Inflammatory macrophage (primary cell): Measurements from ENCODE around the gene RHOBTB1.
"Not testable (repeated sequence)": the region's sequence is repeated elsewhere in the genome, so short reads cannot be mapped to it uniquely, and the experiment has no call there.

Source experiments
- DNase-seq, 2 donors: peaks; one replicate each; pipeline ENCODE4 v3.0.0-alpha.2; 2020 to 2022

Gene RHOBTB1

DNA sequence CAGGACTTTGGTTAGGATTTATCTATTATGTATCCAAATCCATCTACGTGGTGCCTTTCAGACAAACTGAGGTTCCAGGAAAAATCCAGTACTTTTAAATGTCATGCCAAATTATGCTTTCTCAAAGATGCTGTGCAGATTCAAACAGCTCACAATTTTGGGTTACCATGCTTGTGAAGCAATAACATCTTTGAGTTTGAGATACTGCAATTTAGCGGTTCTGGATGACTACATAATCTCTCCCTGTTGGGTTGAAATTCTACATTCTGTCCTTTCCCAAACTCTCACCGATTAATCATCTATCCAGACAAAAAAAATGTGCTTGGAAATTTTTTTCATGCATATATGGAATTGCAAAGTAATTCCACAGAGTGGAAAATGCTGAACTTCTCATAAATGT lies 3.5 kb downstream of the RHOBTB1 start:
- DNase-seq: no peak

DNA sequence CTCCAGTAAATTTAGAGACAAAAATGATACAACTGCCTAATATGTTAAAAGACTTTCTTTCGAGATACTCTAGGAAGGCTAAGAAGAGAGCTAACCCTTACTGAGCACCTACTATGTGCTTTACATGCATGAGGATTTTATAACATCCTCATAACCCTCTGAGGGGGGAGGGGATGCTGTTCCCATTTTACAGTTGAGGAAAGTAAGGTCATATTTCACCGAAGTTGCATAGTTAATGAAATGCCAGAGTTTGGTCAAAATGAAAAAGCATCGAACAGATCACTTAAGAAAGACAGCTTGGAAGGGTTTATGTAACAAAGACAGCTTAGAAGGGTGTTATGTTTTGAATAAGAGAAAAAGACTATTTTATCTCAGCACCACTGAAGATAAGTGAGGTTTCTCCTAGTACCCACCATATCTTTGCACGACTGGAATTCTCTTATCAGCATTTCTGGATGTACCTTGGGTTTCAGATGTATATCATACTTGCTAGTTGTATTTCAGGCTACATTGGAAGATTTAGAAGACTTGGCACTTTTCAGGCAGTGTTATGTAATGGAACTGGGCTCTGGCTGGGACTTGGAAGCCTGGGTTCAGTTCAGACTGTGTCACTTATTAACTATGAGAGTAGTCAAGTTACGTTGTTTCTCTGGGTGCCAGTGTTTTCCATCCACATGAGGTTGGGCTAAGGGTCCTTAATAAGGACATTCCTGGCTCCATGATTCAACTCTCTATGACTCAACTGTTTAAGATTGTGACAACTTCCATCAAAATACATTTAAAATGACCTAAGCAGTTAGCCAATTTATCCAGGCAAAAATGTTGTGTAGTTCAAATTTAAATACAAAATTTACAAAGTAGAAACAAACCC lies 6.0 kb downstream of the RHOBTB1 start:
- no peak for DNase-seq

DNA sequence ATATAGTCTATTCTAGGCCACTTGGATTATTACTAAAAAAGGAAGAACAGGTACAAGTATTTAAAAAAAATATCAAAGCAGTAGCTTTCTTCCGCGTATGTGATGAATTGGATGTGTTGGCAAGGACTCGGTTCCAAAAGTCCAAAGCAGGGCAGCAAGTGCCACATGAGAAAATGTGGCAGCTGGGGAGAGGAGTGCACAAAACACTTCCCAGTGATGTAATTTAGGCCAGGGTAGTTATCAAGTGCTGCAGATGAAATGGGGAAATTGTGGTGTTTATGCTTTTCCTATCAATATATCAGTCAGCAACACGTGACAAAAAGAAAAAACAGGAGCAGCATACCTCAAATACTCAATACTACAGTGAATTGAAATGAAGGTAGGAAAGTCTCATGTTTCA lies 7.0 kb downstream of the RHOBTB1 start:
- DNase-seq: no peak

DNA sequence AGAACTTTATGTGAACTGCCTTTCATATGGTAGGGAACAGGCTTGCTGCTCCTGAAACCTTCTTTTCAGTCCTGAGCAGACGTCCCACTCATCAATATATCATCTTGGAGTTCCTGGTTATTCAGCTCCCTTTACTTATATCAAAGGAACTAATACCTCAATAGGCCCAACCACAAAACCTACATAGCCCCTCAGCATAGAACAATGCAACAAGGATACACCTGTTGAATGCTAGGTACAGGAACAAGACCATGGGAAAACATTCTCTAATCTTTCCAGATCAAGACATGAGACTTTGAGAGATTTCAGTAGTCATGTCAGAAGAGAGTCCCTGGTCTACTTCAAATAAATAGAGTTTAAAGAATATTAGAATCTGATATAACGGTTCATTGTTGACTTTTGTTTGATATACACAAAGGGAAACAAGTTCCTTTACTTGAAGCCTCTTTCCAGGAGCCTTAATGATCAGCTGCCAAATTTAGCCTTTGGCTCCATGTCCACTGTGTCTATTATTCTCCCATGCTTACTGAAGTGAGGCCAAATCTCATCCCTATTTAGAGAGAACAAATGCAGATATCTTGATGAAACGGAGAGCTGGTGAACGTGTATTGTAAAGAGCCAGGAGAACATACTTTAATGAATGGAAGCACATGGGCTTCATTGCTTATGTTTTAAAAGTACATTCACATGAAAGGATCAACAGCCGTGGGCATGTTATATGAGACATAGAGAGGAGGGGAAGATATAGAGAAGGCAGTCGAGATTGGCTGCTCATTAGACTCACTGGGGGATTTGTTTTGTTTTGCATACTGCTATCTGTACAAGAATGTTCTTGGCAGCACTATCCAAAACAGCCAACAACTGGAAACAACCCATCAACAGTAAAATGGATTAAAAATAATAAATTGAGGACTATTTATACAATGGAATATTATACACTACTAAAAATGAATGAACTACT lies 9.5 kb downstream of the RHOBTB1 start:
- DNase-seq: no peak

DNA sequence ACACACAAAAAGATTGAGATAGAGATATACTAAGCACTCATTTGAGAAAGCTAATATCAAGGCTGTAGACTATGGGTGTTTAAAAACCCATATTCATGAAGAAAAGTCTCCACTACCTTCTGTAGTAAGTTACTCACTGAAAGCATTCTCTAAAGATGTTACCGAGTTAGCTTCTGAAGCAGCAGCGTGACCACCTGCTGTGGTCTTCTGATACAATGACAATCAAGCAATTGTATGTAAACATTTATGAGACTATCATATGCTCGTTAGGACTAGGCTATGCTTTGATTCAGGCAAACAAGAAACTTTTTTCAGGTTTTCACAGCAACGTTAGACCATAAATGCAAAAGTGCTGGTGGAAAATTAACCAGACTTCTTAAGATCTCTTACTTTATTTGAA lies 11.2 kb downstream of the RHOBTB1 start:
- no peak for DNase-seq

DNA sequence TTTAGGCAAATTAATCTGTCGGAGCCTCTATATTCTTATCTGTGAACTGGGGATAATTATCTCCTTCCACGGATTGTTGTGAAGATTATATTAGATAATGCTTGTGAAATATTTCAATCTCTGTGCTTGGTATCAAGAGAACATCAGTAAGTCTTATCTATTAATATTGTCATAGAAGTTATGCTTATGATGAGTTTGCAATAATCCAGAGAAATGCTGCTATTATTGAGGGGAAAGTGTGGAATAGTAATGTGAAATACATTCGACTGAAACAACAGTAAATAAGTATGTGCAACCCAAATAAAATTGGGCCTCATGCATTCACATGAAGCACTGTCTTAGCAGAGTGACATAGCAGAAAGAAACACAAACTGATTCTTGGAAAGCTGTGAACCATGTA lies 13.7 kb downstream of the RHOBTB1 start:
- no peak for DNase-seq

DNA sequence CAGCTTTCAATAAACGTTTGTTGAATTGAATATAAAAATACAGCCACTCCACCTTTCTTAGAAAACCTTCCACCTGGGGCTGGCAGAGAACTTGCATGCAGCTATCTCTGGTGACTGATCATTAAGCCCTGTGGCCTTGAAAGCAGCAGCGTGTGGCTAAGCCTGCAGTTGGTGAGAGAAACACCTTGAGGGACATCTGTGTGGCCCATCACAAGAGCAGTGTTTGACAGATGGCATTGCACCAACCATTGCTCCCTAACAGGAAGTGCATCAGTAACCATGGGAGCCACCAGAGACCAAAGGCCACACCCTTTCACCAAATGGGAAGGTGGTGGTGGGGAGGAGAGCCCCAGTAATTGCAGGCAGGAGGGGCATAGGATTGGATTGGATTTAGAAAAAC lies 22.4 kb downstream of the RHOBTB1 start:
- DNase-seq: peak in 1 of 2 donors; percentile 5

DNA sequence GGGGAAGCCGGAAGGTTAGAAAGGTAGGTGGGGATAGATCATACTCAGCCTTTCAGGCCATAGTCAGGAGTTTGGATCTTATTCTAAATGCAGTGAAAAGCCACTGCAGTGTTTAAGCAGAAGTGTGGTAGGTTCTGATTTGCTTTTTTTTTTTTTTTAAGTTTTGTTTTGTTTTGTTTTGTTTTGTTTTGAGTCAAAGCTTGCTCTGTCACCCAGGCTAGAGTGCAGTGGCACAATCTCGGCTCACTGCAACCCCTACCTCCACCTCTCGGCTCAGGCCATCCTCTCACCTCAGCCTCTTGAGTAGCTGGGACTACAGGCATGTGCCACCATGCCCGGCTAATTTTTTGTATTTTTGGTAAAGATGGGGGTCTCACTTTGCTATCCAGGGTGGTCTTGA lies 23.5 kb downstream of the RHOBTB1 start:
- DNase-seq: no peak

DNA sequence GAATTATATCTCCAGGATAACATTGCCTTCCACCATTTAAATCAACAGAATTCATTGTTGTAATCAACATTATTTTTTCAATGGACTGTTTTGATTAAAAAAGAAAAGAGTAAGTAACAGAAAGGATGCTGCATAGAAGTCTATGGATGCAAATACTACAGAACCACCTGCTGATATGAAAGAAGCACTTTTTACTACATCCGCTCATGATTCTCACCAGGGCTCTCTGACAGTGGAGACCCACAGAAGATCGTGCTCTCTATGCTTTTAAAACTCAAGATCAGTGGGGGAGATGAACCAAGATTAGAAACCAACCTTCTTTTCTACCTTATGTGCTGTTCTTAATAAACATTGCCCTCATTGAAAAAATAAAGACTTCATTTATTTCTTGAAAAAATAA lies 24.4 kb downstream of the RHOBTB1 start:
- no peak for DNase-seq

DNA sequence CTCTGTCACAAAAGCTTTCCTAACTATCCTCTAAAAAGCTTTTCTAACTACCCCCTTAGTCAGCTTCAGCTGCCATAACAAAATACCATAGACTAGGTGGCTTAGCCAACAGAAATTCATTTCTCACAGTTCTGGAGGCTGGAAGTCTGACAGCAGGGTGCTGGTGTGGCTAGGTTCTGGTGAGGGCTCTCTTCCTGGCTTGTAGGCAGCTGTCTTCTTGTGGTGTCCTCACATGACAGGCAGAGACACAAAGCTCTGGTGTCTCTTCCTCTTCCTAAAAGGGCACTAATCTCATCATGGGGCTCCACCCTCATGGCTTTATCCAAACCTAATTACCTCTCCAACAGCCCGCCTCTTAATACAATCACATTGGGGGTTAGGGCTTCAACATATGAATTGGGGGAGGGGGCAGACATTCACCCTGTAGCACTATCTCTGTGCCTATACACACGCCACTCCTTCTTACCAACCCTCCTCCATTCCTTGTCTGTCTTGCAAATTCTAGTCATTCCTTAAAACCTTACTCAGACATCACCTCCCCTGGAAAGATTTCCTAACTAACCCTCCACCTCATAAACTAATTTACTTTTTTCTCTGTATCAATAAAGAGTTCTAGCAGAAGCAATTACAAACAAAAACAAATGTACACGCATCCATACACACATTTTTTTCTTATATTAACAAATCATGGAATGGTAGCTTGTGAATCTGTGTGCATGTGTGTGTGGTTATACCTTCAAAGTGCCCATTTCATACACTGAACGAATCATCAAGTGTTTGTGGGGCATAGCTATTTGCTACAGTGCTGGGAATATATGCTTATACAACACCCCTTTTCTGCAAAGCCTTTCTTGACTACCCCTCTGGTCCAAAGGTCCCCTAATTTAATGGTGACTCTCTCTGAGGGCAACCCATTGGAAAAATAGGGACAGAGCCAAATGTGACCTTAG lies 26.4 kb downstream of the RHOBTB1 start:
- no peak for DNase-seq

DNA sequence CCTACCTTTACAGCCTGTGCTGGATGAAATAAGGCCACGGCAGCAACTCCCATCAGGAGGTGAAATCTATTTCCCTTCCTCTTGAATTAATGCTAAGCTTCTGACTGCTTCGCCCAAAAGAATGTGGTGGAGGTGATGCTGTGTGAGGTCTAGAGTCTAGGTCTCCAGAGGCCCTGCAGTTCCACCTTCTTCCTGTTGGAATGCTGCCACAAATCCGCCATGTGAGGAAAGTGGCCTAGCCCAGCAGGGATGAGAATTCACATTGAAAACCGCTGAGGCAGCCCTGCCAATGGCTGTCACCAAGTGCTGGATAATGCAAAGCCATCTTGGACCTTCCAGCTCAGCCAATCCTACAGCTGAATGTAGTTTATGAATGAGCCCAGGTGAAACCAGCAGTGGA lies 28.0 kb downstream of the RHOBTB1 start:
- DNase-seq: no peak

DNA sequence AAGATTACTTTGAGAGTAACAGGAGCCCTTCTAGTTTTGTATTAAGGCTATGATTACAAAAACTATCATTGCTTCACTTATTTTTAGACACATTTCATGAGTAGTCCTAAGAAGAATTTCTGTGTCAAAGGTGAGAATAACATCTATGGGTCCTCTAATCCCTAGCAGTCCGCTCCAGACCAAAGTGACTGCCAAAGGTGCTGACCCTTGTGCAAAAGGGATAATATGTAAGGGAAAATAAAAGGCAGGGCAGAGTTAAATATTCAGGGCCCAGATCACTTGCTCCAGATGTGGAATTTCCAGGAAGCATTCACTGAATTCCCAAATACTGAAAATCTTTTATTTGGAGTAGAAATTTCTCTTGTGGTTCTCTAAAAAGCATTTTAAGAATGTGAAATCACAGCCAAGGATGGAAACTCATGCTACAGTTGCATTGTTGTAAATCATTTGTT lies 29.3 kb downstream of the RHOBTB1 start:
- DNase-seq: no peak

DNA sequence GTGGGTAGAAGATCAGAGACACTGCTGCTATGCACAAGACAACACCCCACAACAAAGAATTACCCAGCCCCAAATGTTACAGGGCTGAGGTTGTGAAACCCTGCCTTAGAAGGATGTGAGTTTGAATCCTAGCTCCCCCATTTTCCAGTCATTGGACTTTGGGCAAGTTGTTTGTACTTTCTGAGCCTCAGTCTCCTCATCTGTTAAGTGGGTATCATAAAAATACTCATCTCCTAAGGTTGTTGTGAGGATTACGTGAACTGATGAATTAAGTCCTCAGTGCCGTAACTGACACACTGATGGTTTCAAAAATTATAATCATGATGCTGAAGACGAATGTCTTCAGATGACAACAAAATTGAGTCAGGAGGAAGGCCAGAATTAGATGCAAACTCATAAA lies 30.3 kb downstream of the RHOBTB1 start:
- DNase-seq: no peak

DNA sequence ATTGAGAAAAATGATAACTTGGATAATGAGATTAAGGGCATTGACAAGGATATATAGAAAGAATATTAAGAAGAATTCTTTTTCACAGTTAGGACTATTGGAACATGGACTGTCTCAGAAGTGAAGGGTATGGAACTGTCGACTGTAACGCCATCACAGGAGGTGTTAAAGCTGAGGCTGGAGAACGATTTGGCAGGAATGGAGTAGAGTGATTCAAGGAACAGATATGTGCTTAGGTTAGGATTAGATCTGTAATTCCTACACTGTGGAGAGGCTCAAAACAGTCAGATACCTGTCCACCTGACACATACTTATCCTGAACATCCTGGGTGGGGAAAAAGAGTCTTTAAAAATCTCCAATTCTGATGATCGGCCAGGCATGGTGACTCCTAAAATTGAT lies 30.9 kb downstream of the RHOBTB1 start:
- DNase-seq: no peak

DNA sequence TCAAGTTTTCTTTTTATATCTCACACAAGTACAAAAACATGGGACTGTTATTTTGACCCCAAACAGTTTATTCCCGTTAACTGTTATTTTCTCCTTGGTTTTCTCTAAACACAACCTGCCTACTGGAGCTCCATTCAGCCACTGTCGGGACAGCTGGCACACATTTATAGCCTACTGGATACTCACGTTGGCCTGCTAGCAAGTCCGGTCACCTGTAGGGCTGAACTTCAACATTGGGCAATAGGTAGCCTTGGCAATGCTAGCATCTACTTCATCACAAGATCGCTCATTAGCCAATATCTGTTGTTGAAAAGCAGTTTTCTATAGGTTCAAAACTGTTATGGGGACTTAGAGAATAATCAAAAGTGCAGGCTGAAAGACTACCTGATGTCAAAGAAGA lies 32.3 kb downstream of the RHOBTB1 start:
- DNase-seq: no peak

DNA sequence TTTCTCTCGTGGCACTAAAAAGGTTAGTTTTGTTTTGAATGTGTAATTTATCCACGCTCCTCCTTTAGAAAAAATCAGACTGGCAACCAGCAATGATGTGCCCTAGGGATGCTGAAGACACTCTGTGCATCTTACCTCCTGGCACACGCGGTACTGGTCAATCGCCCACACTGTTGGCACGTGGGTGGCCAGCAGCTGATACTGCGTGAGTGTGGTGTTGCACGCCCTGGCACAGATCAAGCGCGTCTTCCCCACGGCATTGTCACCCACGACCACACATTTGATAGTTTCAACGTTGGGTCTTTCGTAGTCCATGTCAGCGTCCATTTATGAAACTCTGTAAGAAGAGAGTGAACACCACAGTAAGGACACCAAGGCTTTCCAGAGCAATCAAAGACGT lies 32.8 kb downstream of the RHOBTB1 start:
- no peak for DNase-seq

DNA sequence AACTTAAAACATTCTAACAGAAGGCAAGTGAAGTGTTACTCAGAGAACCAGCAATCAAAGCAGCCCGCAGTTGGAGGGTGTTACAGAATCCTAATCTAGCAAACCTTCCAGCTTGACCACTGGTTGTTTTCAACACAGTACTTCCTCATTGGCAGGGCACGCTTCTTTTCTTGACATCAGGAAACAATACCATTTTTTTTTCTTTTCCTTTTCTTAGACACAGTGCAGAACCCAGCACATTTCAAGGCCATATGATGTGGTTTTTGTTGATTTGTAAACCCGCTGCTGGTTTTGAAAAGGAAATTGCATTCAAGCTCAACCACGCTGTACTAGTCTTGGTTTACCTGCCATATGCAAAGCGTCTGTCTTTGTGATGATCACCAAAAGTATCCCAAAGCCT lies 33.4 kb downstream of the RHOBTB1 start:
- DNase-seq: peak; percentile 61 to 64

DNA sequence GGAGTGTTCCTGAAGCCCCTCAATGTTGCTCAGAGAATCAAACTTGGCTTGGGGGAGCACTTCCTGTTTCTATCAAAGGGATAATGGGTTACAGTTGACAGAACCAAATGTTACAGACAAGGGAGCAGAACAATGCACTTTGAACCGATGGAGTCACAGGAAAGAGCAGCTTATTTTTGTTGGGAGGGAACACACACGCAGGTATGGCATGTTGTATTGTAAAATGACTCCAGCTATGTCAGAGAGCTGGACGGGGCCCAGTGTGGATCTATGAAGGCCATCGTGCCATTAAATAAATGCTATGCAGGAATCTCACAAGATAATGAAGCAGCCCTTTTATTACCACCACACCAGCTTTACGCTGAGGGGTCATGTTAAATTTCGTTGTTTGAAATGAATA lies 35.1 kb downstream of the RHOBTB1 start:
- DNase-seq: no peak

DNA sequence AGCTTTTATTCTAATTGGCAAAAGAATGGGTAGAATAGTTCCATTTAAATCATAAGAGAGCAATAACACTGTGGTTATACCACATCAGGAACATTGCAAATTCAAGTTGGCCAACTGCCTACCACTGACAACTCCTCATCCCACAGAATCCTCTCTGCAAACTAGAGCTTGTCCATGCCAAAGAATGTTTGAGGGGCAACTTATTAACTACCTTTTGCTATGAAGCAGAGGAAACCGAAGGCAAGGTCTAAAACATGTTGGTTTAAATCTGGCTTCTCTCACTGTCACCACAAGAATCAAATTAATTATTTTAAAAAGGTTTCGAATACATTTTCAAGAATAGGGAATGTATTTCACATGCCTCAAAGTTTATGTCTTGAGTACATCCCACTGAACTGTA lies 36.0 kb downstream of the RHOBTB1 start:
- DNase-seq: no peak

DNA sequence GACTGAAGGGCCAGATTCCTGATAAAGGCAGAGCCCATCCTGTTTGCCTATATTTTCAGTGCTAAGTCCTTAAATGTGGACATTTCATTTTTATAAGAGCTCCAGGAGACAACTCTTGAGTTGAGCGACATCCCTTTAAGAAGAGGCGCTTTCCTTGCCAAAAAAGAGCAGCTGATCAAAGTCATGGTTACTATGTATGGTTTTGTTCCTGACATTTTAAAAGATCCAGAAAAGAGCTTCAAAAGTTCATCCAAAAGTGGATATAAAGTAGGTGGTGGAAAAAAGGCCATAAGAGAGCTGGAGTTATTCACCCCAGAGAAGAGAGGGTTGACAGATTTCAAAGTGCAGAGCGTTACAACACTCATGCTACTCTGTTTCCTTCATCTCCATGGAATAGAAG lies 36.7 kb downstream of the RHOBTB1 start:
- DNase-seq: no peak

DNA sequence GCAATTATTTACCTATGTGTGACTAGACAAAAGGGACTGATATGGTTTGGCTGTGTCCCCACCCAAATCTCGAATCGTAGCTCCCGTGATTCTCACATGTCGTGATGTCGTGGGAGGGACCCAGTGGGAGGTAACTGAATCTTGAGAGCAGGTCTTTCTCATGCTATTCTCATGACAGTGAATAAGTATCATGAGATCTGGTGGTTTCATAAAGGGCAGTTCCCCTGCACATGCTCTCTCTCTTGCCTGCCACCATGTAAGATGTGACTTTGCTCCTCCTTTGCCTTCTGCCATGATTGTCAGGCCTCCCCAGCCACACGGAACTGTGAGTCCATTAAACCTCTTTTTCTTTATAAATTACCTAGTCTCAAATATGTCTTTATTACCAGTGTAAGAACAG lies 37.2 kb downstream of the RHOBTB1 start:
- not testable (repeated sequence) for DNase-seq

DNA sequence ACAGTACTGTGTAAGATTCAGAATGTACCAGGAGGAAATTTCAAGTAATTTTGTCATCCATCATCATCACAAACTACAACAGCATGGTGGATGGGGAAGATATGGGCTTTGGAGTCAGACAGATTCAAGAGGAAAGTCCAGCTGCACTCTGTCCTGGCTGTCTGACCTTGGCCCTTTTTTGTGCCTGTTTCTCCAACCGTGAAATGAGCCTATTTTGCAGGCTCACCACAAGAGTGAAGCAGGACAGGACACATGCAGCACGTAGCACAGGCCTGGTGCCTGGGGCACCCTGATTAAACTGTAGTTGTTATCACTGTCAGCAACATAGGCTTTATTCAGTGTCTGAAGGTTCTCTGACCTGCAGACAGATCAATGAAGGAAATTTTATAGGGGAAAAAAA lies 37.6 kb downstream of the RHOBTB1 start:
- no peak for DNase-seq

DNA sequence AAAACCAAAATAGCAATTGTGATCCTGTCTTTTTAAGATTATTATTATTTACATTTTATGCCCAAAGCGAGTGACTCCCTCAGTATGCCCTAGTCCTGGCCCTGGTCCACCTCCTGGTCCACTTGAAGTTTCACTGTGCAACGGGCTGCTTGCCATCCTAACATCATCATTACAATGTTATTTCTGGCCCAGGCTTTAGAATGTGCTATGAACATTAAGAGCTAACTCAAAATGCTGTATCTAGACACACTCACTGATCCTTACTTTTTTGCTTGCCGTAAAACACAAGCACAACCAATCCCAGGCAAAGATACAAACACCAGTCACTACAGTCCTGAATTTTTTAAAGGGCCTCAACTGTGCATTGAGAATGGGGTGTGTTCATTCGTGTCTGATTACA lies 38.4 kb downstream of the RHOBTB1 start:
- DNase-seq: no peak
